Measurements from ENCODE around the gene NPIPB13. TPM values are rescaled to one million over a fixed set of nuclear protein-coding genes. Genes with fewer than 3 reads are reported as not detected.

NPIPB13 gene
- total RNA-seq (2022; extraction: Qiagen RNA extraction; ENCODE audit: low read depth) = 0.66 to 3.2 TPM (median 3.0 TPM) in 5 replicates

GRCh38 chr16:30248379-30248778 is at the start of gene NPIPB13:
Gene NPIPB13, minus strand, starts transcription at chr16:30248479. Its CDS starts 2,906 bp downstream, at chr16:30245573.

GRCh38 chr16:30199049-30199448 is 49.2 kb downstream of the NPIPB13 start, which contains the start of gene SULT1A3:
Gene SULT1A3, plus strand, starts transcription at chr16:30199255. Its CDS starts 1,474 bp downstream, at chr16:30200729.

Other genes with a start within 250 kb of the NPIPB13 start
- gene DOC2A, start 237.5 kb downstream of the NPIPB13 start, total RNA-seq (2022; extraction: Qiagen RNA extraction; ENCODE audit: low read depth) = 1.5 to 3.0 TPM (median 2.6 TPM) in 5 replicates
- gene C16orf92, start 225.3 kb downstream of the NPIPB13 start, total RNA-seq (2022; extraction: Qiagen RNA extraction; ENCODE audit: low read depth) = not detected in 5 replicates
- gene TLCD3B, start 217.2 kb downstream of the NPIPB13 start, total RNA-seq (2022; extraction: Qiagen RNA extraction; ENCODE audit: low read depth) = 0.31 to 0.68 TPM (median 0.43 TPM) in 5 replicates
- gene ALDOA, start 182.7 kb downstream of the NPIPB13 start, total RNA-seq (2022; extraction: Qiagen RNA extraction; ENCODE audit: low read depth) = 1,690 to 2,030 TPM (median 1,847 TPM) in 5 replicates
- gene PPP4C, start 172.5 kb downstream of the NPIPB13 start, total RNA-seq (2022; extraction: Qiagen RNA extraction; ENCODE audit: low read depth) = 123 to 149 TPM (median 135 TPM) in 5 replicates
- gene TBX6, start 156.6 kb downstream of the NPIPB13 start, total RNA-seq (2022; extraction: Qiagen RNA extraction; ENCODE audit: low read depth) = 0.20 to 0.45 TPM (median 0.25 TPM) in 5 replicates
- gene YPEL3, start 152.3 kb downstream of the NPIPB13 start, total RNA-seq (2022; extraction: Qiagen RNA extraction; ENCODE audit: low read depth) = 6.7 to 11.1 TPM (median 8.9 TPM) in 5 replicates
- gene GDPD3, start 134.9 kb downstream of the NPIPB13 start, total RNA-seq (2022; extraction: Qiagen RNA extraction; ENCODE audit: low read depth) = 1.5 to 2.8 TPM (median 2.0 TPM) in 5 replicates
- 33.7 to 37.8 TPM (median 36.7 TPM) in 5 replicates for gene MAPK3, start 125.3 kb downstream of the NPIPB13 start, total RNA-seq (2022; extraction: Qiagen RNA extraction; ENCODE audit: low read depth)
- gene CORO1A, start 64.9 kb downstream of the NPIPB13 start, total RNA-seq (2022; extraction: Qiagen RNA extraction; ENCODE audit: low read depth) = 2.9 to 4.0 TPM (median 3.5 TPM) in 5 replicates
- 163 to 214 TPM (median 202 TPM) in 5 replicates for gene BOLA2B, start 54.8 kb downstream of the NPIPB13 start, total RNA-seq (2022; extraction: Qiagen RNA extraction; ENCODE audit: low read depth)
- 6.8 to 22.9 TPM (median 9.4 TPM) in 5 replicates for gene SLX1A, start 54.6 kb downstream of the NPIPB13 start, total RNA-seq (2022; extraction: Qiagen RNA extraction; ENCODE audit: low read depth)
- 5.6 to 13.9 TPM (median 9.3 TPM) in 5 replicates for gene SULT1A3, start 49.2 kb downstream of the NPIPB13 start, total RNA-seq (2022; extraction: Qiagen RNA extraction; ENCODE audit: low read depth)
- 64.0 to 69.6 TPM (median 67.1 TPM) in 5 replicates for gene CD2BP2, start 106.8 kb upstream of the NPIPB13 start, total RNA-seq (2022; extraction: Qiagen RNA extraction; ENCODE audit: low read depth)
- gene TBC1D10B, start 122.0 kb upstream of the NPIPB13 start, total RNA-seq (2022; extraction: Qiagen RNA extraction; ENCODE audit: low read depth) = 26.5 to 36.6 TPM (median 31.8 TPM) in 5 replicates
- 0.46 to 0.63 TPM (median 0.54 TPM) in 3 of 5 replicates, not detected in the others for gene MYL11, start 126.3 kb upstream of the NPIPB13 start, total RNA-seq (2022; extraction: Qiagen RNA extraction; ENCODE audit: low read depth)
- gene SEPTIN1, start 134.1 kb upstream of the NPIPB13 start, total RNA-seq (2022; extraction: Qiagen RNA extraction; ENCODE audit: low read depth) = 1.4 to 2.2 TPM (median 1.7 TPM) in 5 replicates
- 11.9 to 12.9 TPM (median 12.4 TPM) in 5 replicates for gene ZNF48, start 146.9 kb upstream of the NPIPB13 start, total RNA-seq (2022; extraction: Qiagen RNA extraction; ENCODE audit: low read depth)
- gene ZNF771, start 159.1 kb upstream of the NPIPB13 start, total RNA-seq (2022; extraction: Qiagen RNA extraction; ENCODE audit: low read depth) = 3.7 to 6.2 TPM (median 5.4 TPM) in 5 replicates
- 115 to 143 TPM (median 137 TPM) in 5 replicates for gene DCTPP1, start 181.6 kb upstream of the NPIPB13 start, total RNA-seq (2022; extraction: Qiagen RNA extraction; ENCODE audit: low read depth)
- gene SEPHS2, start 197.4 kb upstream of the NPIPB13 start, total RNA-seq (2022; extraction: Qiagen RNA extraction; ENCODE audit: low read depth) = 51.1 to 56.3 TPM (median 54.3 TPM) in 5 replicates
- 0.12 to 0.28 TPM (median 0.21 TPM) in 4 of 5 replicates, not detected in the other for gene ITGAL, start 224.3 kb upstream of the NPIPB13 start, total RNA-seq (2022; extraction: Qiagen RNA extraction; ENCODE audit: low read depth)

All from A549 treated with DMSO at 1 μM for 4 hours (cell line).